Ishikawa (cell line): Measurements from ENCODE around the gene SDK1.

Experiments
- CEBPB ChIP-seq: IDR thresholded peaks from 2 replicates; pipeline ENCODE4 v1.6.1; 2012
- CREB1 ChIP-seq: IDR thresholded peaks from 2 replicates; pipeline ENCODE4 v1.6.1; 2012; ENCODE audit warnings: low read depth
- EGR1 ChIP-seq: IDR thresholded peaks from 2 replicates; pipeline ENCODE4 v1.6.1; 2012
- EP300 ChIP-seq: IDR thresholded peaks from 2 replicates; pipeline ENCODE4 v1.6.1; 2012; ENCODE audit warnings: borderline replicate concordance
- MAX ChIP-seq: IDR thresholded peaks from 2 replicates; pipeline ENCODE4 v1.6.1; 2012
- NFIC ChIP-seq: IDR thresholded peaks from 2 replicates; pipeline ENCODE4 v1.6.1; 2012
- RAD21 ChIP-seq: IDR thresholded peaks from 2 replicates; pipeline ENCODE4 v1.6.1; 2012; ENCODE audit warnings: low read depth
- TAF1 ChIP-seq: IDR thresholded peaks from 2 replicates; pipeline ENCODE4 v1.6.1; 2012; ENCODE audit warnings: low read depth, mild to moderate bottlenecking
- TCF12 ChIP-seq: IDR thresholded peaks from 2 replicates; pipeline ENCODE4 v1.6.1; 2012; ENCODE audit warnings: low read depth
- TEAD4 ChIP-seq: IDR thresholded peaks from 2 replicates; pipeline ENCODE4 v1.6.1; 2012
- ZBTB7A ChIP-seq: IDR thresholded peaks from 2 replicates; pipeline ENCODE4 v1.6.1; 2012; ENCODE audit warnings: low read depth
- TF ChIP-seq, protein P1 (sequence below): IDR thresholded peaks from 2 replicates; pipeline ENCODE4 v1.6.1; 2012; ENCODE audit warnings: low read depth, mild to moderate bottlenecking

DNA sequence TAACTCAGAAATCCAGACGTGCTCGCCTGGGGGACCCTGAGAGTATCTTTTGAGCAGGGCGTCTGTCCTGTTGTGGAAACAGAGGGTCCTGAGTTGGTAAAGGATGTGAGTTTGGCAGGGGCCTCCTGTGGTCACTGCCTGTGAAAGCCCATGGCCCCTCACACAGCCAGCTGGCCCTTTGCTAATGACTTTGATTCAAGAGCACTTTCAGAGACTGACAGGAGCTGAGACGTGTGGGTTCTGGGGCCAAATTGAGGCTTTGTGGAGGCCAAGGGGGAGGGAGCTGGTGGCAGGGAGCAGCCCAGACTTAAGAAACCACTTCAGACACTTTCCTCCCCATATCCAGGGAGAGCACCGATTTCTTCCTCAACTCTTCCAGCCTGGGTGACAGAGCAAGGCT is 921.6 kb downstream of the SDK1 start:
- TF ChIP-seq TEAD4: no peak
- TF ChIP-seq TAF1: no peak
- TF ChIP-seq, protein P1, sequence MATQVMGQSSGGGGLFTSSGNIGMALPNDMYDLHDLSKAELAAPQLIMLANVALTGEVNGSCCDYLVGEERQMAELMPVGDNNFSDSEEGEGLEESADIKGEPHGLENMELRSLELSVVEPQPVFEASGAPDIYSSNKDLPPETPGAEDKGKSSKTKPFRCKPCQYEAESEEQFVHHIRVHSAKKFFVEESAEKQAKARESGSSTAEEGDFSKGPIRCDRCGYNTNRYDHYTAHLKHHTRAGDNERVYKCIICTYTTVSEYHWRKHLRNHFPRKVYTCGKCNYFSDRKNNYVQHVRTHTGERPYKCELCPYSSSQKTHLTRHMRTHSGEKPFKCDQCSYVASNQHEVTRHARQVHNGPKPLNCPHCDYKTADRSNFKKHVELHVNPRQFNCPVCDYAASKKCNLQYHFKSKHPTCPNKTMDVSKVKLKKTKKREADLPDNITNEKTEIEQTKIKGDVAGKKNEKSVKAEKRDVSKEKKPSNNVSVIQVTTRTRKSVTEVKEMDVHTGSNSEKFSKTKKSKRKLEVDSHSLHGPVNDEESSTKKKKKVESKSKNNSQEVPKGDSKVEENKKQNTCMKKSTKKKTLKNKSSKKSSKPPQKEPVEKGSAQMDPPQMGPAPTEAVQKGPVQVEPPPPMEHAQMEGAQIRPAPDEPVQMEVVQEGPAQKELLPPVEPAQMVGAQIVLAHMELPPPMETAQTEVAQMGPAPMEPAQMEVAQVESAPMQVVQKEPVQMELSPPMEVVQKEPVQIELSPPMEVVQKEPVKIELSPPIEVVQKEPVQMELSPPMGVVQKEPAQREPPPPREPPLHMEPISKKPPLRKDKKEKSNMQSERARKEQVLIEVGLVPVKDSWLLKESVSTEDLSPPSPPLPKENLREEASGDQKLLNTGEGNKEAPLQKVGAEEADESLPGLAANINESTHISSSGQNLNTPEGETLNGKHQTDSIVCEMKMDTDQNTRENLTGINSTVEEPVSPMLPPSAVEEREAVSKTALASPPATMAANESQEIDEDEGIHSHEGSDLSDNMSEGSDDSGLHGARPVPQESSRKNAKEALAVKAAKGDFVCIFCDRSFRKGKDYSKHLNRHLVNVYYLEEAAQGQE: no peak
- TF ChIP-seq MAX: no peak
- TF ChIP-seq CEBPB: no peak
- no peak for TF ChIP-seq ZBTB7A
- TF ChIP-seq EP300: no peak
- no peak for TF ChIP-seq EGR1
- no peak for TF ChIP-seq RAD21
- no peak for TF ChIP-seq TCF12
- no peak for TF ChIP-seq CREB1
- no peak for TF ChIP-seq NFIC
